Stimulated activated CD4-positive, alpha-beta T cell treated with anti-CD3 and anti-CD28 coated beads, TNF-alpha, amount 100 ng/mL, for 1 hour (primary cell): ENCODE results near the gene ADAMTSL1.

Source experiments
- DNase-seq, 3 donors: peaks; one replicate each; pipeline ENCODE4 v3.0.0-alpha.2; 2020; ENCODE audit warnings: low read depth in 3 of 3, low spot score in 1 of 3

Gene ADAMTSL1

DNA sequence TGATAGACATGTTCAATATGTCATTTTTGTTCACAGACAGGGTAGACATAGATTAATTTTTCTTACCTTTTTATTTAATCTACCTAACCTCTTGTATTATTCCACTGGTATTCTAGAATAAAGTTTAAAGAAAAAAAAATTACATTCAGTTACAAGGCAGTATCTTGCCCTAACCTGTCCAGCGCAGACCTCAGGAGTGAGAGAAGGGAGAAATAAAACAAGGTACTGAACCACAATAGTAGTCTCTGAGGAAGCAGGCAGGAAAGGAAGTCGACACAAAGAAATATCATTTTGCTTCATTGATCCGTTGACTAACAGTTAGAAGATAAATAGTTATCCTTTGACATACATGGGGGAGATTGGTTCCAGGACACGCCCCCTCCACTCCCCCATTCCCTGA, 12.5 kb upstream of the ADAMTSL1 start:
- DNase-seq = no peak

DNA sequence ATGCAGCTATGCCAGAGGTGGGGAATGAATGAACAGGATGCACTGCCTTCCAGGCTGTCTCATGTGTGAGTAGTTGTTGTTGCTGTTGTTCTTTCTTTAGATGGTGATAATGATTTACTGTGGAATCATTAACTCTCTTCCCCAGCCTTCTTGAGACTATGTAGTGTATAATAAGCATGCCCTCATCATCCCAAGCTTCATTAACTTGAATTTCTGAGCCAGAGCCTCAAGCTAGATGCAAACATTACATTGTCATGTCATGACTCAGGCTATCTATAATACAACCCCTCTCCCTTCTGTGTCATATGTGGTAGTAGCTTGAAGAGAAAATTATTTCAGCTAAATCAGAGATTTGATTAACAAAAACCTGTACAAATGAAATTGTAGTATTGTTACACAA, 10.0 kb upstream of the ADAMTSL1 start:
- DNase-seq = no peak

DNA sequence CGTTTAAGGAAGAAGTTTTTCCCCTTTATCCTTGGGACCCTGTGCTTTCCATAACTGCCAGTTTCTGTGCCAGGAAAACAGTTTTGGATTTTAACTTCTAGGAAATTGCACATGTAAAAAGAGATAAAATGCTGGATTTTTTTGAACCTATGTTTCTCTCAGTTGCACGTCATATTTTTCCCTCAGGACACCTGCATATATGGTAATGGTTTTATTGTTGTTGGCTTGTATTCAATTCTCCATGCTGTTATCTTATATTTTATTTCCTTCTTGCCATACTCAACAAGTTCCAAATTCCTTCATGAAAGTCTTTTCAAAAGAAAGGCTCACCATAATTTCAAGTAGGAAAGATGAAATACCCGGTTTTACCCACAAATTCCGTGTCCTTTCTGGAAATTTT, 7.9 kb upstream of the ADAMTSL1 start:
- DNase-seq = no peak

DNA sequence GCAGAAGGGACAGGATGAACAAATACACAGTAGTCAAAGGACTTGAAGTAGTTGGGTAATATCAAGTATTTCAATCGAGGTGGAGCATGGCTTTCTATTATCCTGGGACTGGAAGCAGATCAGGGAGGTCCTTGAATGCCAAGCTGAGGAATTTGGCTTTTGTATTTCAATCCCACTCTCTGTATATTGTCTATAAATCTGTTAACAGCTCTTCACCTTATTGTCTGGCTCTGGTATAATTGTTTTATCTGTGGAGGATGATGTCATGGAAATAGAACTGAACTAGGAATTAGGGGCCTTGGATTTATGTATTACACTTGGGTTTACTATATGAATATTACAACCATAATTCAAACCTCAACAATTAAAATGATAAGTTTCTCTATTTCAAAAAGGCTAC, 6.3 kb upstream of the ADAMTSL1 start:
- no peak for DNase-seq

DNA sequence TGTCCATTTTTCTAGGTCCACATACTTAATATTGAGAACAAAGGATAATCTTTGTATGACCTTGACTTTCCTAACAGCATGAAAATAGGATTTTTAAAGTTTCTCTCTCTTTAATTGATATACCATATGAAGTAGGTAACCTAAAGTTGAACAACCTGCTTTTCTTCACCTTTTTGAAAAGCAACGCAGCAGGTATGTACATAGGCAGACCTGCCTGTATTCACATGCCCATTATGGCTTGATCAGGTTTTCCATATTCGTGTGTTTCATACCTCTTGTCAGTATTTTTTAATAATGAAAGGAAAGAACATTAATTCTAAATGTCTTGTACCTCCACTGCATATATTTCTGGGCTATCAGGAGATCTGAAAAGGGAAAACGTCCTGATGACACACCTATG, 1.5 kb upstream of the ADAMTSL1 start:
- no peak for DNase-seq

DNA sequence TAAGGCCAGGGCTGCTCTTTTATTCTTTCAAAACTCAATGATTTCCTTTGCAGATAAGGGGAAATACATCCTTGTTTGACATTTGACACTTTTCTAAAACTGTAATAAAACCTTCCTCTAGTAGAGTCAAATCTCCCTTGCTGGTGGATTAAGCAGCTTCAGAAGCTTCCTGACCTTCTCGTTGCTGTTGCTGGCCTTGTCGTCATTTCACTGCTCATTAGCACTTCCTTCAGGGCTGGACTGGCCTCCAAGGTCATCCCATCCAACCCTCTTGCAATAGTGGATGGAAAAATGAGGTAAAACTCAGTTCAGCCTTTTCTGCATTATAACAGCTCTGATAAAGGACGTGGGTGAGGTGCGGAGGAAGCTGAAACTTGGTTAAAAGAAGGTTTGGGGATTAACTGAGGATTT, 1.1 kb upstream of the ADAMTSL1 start:
- DNase-seq = no peak

DNA sequence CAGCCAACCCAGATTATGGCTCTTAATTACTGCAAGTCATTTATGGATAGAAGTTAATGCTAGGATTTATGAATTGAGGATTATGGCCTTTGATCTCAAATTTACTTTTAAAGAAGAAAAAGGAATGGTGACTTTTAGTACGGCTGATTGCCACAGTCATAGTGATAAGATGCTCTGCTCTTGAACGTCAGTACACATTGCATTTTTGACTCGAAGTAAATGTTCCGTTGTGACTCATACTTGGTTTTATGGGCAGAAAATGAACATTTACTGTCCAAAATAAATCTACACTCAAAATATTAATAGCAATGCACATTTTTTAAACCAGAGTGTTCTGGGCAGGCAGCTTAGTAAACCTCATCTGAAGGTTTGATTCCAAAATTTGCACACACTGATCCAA, 830 bp downstream of the ADAMTSL1 start:
- DNase-seq = no peak

DNA sequence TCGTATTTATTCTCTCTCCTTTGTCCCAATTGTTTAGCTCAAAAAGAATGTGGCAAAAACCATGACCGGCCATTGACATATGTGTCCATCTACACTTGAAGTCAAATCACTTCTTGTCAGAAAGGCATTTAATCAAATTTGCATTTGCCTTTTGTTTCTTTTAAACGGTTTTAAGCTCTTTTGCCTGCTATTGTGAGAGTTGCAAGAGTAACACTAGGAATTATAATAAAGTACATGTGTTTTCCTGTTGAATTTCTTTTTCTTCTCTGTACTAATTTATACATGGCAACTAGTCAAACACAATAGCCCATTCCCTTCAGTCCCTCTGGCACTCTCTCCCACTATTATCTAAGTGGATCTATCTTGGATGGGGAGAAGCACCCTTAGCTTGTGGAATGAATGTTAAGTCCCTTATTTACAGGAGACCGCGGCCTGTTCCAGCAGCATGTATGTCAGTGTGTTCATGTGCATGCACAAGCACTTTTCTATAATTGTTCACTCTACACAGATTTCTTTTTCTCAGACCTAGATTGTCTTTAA, 3.2 kb downstream of the ADAMTSL1 start:
- no peak for DNase-seq

DNA sequence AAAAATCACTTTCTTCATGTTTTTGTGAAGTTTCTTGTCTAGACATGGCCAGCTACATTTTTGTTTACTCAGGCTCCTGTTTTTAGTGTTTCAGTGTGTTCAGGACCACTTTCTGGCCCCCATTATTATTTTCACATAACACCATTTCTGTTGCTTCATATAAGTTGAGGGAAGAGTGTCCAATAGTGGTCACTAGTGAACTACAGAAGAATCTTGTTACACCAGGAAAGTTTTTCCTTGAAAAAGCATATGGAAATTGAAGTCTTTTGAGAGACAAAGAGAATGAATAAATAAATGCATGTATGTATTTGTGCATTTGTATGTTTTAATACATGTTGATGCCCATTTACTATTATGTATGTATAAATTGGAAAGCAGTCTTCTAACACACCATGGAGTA, 3.8 kb downstream of the ADAMTSL1 start:
- no peak for DNase-seq

DNA sequence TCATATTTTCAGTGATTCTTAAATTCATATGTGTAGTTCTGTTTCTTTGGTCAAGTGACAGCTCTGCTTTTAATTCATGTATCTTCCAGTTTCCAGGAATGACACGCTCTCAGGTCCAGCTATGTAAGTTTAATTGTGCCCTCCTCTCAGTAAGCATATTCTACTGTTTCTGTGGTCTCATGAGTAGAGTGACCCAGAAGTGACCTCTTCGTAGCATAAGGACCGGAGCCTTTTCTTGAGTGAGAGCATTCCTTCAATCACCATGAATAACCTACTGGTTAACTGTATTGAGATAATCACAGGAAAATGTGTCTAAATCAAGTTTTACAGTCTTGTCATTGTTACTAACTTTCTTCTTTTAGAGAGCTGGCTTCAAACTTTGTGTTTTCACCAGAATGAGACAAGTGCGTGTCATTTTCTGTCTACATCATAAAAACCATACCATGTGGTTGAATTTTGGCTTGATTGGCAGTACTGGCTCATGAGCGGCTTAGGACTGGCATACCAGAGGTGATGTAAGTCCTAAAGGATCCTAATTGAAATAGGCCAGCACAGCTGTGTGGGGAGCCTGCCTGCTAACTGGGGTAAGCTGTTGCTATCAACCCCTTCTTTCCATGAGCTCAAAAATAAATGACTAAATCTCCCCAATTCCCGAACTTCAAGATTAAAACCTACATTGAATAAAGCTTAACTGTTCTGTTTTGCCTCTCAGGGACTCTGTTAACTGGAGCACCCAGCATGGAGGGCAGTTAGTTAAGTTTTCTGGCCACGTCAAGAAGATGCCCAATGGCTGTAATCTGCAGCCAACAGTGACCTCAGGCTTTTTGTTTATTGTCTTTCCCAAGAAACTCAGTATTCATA, 4.8 kb downstream of the ADAMTSL1 start:
- no peak for DNase-seq

DNA sequence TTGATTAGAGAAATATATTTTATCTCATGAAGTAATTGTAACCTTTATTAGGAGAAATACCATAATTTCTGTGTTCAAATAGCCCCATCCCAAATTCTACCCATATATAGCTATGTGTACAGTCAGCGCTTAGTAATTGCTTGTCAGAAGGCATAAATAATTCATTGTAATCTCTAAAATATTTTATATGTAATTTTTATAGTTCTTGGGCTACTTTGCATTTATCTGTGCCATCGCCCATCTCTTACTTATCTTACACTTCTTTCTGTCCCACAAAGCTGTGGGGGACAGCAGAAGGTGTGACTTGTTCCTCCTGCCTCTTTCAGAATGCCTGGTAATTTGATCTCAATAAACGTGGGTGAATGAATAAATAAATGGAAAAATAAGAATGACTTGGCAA, 5.5 kb downstream of the ADAMTSL1 start:
- DNase-seq = no peak

DNA sequence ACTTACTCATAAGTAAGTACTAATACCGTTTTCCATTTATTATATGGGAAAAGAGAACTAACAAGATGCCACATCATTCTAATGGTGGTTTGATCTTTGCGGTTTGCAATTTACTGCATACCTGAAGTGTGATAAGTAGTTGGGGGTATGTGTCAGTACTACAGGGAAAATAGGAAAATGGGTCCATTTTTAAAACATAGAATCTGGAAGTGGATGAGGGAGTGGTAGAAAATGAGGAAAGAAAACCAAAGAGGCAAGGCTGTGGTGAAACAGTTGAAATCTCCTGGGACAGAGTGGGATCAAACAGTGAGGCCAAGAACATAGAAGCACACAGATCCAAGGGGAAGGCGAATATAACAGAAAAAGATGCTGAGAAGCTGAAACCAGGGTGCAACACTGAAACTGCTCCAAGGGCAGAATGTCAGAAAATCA, 6.7 kb downstream of the ADAMTSL1 start:
- no peak for DNase-seq

DNA sequence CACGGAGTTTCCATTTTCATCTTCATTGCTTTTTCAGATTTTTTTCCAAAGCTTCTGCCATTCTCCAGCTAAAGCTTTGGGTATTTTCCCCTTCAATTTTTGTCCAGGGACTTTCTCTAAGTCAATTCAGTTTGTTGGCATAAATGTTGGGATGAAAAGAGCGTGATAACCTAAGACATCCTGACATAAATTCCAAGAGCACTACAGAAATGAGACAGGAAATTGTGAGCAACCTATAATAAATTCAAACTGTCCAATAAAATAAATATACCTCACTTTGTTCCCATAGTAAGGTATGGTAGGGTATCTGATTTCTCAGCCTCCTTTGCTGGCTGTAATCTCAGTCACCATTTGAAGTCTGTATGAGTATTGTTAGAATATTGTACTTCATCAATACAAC, 8.4 kb downstream of the ADAMTSL1 start:
- no peak for DNase-seq

DNA sequence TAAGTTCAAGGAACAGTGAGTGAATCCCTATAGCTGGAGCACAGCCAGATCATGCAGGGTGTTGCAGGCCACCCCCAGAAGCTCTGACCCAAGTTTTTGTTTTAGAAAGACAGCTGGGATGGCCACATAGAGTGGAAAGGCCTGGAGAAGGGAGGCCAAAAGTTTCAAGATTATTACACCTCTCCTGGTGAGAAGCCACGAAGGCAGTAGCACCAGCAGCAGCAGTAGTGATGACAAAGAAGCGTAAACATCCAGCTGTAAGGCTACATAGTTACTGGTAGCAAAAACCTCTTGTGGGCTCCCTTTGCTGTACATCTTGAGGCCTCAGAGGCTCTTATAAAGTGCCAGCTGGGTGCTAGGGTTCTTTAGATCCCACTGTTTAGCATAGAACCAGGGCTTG, 11.8 kb downstream of the ADAMTSL1 start:
- no peak for DNase-seq

DNA sequence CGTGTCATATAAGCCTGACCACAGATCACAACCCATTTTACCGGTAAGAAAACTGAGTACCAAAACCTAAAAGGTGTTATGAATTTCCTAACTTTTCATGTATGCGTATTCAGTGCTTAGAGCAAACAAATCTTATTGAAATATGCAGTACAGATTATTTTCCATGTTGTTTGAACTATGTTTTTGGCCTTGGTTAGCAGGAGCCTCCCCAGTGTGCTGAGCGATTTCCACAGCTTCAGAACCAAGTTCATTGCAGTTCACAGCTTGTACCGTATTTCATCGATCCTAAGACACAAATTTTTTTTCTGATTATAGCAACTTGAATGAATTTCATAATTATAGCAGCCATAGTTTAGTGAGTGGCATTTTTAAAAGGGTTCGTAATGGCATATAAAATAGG, 13.7 kb downstream of the ADAMTSL1 start:
- DNase-seq = no peak

DNA sequence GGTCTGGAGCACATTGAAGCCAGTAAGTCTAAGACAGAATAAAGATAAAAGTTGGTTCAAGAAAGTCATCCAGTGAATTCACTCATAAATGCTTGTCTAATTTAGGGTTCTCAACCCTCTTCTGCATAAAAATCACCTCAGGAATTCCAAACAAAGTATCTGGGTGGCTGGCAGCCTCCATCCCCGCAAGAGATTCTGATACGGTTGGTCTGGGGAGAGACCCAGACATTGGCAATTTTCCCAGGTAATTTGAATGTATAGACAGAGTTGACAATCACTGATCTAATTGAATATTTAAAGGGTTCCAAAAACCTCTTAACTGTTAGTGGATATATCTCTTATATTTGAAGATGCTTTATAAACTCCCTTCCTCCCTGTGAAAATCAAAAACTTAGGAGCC, 14.9 kb downstream of the ADAMTSL1 start:
- DNase-seq = no peak

DNA sequence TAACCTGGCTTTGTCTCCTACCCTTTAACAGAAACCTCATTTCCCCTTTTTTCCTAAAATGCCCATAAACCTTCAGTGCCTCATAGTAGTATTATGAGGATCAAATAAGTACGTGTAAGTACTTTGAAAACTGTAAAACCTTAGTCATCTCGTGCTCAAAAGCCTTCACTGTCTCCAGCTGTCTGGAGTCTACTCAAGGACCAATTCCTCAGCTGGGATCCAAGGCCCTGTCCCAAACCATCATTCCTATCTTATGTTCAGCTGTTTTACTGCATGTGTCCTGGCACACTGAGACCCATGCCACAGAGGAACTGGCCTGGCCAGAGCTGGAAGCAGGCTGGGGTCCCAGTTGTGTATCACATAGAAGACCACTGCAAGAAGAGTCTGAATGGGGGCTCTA, 15.9 kb downstream of the ADAMTSL1 start:
- no peak for DNase-seq

DNA sequence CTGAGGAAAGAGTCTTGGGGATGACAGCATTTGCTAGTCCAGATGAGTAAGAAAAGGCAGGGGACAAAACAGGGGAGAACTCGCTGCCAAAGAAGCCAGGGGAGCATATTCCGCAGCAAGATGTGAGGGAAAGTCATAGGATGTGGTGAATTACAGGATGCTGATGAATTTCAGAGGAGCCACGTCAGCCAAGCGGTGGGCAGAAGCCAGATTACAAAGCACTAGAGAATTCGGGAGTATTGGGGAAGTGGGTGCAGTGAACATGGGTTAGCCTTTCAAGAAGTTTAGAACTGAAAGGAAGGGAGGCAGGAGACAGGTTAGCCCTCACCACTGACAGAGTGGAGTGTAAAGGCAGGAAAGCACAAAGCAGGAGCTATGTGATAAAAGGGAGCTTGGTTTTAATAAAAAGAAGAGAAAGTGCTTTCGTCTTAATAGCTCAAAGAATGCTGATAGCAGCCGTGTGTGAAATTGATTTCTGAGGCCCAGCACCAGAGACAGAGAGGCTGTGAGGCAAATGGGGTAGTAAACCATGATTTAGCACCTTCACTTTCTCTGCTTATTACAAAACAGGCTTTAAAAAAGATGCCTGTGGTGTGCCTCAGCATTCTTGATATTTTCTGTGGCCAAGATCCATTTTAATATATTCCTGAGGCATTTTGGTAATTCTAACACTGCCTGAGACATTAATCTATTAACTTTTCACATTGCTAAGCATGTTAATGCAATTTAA, 16.9 kb downstream of the ADAMTSL1 start:
- DNase-seq = no peak

DNA sequence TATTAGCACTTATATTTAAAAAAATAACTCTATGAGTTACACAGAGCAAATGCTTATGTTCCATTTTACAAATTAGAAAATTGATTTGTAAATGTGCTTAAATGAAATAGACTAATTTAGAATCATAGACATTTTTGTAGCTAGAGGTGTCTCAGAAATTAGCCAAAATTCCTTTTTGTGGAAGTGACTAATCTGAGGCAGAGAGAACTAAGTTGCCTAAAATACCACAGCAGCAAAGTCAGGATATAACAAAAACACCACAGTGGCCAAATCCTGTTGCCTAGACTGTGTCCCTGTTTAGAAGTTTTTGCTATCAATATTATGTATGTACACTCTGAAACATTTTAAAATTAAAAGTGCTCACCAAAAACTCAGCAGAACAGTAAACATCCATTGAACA, 18.7 kb downstream of the ADAMTSL1 start:
- no peak for DNase-seq

DNA sequence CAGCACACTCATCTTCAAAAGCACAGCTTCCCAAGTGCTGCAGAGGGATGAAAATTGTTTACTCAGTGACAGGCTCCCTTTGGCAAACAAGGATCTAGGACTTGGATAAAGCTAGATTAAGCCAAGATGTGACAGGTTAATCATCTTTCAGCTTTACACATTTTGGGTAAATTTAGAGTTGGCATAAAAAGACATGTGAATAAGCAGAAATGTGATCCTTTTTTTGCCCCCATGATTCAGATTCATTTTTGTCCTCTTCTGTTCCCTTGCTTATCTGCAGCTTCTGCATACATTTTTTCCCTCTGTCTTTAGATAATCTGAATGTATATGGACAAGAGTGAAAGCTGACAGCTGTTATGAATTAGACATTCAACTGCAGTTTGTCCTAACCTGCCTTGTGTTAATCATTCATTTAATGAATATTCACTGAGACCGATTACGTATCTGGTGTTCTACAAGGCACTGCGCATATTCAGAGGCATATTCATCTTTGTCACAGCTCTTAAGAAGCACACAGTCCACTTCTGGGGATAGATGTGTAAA, 19.6 kb downstream of the ADAMTSL1 start:
- no peak for DNase-seq

DNA sequence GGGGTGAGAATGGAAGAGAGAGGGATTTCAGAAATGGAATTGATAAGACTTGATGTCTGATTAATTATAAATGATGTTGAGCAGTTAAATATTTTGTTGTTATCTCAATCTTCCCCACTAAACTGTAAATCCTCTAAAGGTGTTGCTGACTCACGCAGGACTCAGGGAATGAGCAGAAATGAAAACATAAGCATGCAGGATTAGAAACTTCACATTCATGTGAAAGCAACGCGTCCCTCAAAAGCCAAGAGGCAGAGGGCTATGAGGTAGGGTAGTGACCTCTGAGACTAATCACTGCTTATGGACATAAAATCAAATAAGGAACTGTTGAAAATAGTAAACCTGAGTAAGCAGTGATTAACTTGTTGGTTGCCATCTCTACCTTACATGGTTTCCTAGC, 21.1 kb downstream of the ADAMTSL1 start:
- DNase-seq = no peak
